ENCODE measurements around the gene MLYCD.
"Not testable (repeated sequence)": the region's sequence is repeated elsewhere in the genome, so short reads cannot be mapped to it uniquely, and the experiment has no call there.

The MLYCD gene

GRCh38 chr16:83942074-83942473 lies 43.2 kb downstream of the MLYCD start:
- DNase-seq, result no peak

DNA sequence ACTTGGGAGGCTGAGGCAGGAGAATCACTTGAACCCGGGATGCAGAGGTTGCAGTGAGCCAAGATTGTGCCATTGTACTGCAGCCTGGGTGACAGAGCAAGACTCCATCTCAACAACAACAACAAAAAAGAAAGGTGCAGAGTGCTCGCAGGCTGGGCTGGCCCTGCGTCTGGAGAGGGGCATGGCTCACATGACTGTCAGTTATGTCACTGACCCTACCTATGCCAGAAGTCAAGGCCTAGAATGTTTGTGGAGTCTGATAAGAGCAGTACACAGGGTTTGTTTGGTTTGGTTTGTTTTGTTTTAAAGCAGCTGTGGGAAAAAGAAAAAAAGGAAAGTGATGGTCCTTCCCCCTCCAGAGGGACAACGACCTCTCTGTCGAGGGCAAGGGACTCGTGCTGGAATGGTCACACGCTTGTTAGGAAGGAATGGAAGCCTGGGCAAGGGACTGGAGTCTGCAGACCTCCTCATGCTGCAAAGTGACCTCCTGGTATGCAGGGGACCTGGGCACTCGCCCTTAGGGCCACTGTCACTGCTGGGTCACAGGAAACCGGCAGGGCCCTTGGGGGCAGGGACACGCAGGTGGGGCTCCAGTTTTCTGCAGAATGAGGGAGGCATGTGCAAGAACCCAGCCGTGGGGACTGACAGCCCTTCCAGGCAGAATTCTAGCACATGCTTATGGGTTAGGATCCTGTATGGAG lies 44.0 kb downstream of the MLYCD start:
- DNase-seq, result no peak

DNA sequence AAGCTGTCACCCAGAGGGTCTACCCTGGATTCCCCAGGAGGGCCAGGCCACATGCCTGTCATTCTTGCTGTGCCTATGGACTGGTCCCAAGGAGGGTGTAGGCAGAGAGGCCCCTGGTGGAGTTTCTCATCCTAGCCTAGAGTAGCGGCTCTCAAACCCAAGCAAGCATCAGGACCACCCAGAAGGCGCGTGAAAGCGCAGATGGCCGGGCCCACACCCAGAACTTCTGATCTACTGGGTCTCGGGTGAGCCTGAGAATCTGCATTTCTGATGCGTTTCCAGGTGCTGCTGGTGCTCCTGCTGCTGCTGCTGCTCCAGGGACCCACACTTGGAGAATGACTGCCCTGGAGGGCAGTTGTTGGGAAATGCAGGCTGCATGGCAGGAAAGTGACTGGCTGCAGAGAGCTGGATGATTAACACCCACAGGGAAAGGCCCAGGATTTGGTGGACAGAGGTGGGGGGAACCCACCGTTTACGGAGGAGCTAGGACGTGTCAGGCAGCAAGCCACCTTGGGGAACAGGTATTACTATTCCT lies 44.7 kb downstream of the MLYCD start:
- DNase-seq, result no peak

DNA sequence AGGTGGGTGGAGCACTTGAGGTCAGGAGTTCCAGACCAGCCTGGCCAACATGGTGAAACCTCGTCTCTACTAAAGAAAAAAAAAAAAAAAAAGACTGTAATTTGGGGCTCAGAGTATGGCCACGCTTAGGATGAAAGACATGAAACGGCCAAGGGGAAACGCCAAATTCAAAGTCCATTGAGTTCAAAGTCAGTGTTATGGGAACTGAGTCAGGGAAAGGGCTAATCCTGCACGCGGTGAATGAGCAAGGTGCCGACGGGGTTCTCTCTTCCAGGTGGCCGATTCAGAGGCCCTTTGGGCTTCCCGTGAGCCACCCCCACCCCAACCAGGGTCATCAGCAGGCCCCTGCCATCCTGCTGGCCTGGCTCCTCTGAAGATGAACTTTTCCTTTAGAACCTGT lies 46.7 kb downstream of the MLYCD start:
- no peak for DNase-seq

DNA sequence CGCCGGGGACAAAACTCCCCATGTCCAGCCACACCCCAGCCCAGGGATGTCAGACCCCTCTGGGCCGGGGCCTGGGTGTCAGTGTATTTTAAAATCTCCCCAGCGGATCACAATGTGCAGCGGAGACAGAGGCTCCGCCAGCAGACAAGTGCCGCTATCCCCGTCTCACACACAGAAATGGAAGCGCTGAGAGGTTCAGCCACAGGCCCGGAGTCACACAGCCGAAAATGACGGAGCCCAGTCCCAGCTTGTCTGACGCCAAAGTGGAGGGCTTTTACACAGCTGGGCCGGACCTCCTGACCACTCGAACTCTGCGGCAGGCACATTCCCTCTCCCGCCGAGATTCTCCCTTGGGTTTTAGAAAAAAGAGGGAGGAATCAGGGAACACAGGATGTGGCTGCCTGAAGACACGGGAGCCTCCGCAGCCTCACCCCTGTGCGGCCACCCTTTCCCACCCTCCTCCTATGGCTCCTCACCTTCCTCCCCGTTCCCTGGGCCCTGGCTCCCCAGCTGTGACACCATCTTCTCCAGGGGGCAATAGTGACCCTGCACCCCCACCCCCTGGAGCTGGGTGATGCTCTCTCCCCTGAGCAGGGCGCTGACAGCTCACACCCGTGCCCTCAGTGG lies 47.4 kb downstream of the MLYCD start:
- DNase-seq, result no peak

GRCh38 chr16:83946781-83947566 lies 48.1 kb downstream of the MLYCD start:
- no peak for DNase-seq

- no peak for DNase-seq
Measured at GRCh38 chr16:83947642-83948234, 48.8 kb downstream of the MLYCD start.

DNA sequence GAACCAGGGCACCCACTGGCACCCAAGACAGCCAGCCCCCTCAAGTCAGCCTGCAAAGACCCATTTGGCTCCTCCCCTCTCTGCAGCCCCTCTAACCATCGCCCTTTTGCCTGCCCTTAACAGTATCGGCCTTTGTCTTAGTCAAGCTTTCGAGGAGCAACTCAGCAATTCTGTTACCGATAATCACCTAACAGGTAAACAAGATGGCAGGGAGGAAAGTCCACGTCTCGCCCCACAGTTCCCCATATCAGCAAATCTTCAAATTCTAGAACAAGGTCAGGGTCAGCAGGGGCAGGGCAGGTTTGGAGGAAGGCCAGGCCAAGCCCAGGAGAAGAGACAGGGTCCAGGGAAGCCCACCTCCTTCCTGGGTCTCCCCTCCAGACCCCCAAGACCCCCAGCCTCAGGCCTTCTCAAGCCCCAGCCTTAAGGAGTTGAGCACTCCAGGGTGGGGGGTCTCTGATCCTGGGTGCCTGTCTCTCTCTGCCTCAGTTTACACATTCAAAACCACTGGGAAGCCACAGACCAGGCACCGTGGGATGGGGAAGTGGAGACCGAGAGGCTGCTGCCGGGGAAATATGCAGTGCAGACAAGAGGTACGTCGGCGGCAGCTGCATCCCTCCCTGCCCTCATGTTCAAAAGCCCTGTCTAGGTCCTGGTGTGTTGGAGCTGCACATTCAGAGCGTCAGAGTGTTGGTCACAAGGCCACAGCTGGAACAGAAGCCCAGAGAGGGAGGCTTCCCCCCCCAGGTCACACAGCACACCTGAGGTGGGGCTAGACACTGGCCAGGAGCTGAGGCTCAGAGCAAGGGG lies 50.2 kb downstream of the MLYCD start:
- no peak for DNase-seq

DNA sequence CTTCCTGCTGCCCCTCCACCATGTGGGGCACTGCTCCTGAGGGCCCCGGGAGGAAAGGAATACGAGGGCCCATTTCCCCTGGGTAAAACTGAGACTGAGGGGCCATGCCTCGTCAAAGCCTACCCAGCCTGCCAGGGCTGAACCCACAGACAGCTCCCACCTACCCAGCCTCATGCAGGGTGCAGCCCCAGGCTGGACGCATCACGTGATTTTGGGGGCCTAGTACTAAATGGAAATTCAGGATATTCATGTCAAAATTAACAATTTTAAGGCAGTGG lies 50.7 kb downstream of the MLYCD start:
- DNase-seq, result no peak

DNA sequence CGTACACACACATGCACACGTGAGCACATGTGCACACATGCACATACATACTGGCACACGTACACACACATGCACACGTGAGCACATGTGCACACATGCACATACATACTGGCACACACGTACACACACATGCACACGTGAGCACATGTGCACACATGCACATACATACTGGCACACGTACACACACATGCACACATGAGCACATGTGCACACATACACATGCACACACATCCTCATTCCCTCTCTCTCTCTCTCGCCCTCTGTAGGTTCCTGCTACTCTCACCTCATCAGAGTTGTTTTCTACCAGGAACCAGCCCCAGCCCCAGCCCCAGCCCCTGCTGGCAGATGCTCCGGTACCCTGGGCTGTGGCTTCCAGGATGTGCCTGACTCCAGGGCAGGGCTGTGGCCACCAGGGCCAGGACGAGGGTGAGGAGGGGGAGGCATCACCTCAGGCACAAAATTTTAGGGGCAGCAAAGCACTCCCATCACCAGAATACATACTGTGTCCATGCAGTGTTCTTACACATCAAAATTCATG lies 52.0 kb downstream of the MLYCD start:
- DNase-seq, result not testable (repeated sequence)

DNA sequence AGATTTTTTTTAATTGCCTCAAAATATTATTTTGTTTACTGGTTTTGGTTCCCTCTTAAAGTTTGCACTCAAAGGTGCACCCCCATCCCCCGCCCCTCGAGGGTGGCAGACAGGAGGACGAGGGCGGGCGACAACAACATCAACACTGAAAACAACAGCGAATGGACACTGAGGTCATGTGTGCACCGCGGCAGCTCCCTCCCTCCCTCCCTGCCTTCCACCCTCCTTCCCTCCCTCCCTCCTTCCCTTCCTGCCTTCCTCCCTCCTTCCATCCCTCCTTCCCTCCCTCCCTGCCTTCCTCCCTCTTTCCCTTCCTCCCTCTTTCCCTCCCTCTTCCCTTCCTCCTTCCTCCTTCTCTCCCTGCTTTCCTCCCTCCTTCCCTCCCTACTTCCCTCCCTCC lies 52.6 kb downstream of the MLYCD start:
- no peak for DNase-seq

DNA sequence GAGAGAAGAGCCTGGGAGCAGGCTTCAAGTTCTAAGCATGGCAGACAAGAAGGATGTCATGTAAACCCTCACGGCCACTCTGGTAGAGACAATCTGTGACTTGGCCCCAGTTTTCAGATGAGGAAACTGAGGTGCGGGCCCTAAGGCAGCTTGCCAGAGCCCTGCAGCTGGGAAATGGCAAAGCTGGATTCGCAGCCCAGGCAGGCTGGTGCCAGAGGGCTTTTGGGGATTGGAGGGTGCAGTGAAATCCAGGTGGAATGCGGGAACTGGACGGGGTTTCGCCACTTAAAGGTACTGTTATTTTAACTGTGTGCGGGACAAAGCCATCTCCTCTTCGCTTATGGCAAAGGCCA lies 53.6 kb downstream of the MLYCD start:
- DNase-seq, result no peak

GRCh38 chr16:83952940-83953795 lies 54.3 kb downstream of the MLYCD start, which contains the start of gene OSGIN1:
Gene OSGIN1, plus strand, starts transcription at chr16:83953240. Its CDS starts 4,432 bp downstream, at chr16:83957672.
- peak; percentile 42 for DNase-seq

DNA sequence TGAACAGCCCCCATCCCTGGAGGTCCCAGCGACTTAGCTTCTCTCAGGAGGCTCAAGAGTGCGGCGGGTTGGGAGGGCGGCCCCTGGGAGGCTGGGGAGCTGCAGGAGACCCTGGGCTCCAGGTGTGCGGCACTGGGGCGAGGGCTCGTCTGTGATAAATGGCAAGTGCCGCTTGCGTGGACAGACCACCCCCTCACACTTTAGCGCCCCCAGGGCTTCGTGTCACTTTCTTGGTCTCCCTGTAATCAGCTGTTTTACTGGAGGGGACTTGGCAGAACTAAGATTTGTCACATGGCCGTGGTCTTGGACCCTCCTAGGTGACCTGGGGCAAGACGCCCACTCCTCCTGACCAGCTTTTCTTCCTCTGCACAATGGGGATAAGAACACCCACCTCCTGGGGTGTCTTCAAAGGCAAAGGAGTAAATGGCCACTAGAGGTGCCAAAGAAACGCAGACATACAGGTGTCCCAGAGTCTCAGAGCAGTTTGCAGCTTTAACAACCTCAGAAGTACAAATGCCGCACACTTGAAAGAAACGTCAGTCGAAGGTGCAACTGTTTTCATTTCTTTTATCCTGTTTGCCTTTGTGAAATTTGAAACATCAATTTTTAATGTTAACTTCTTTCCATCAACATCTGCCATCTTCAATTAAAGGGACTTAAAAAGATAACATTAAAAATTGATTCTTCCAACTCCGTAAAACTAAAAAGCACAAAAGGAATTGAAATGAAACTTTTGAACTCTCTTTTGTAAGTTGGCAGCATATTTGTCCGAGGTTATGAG lies 55.1 kb downstream of the MLYCD start:
- DNase-seq, result no peak

GRCh38 chr16:83954577-83955016 lies 55.7 kb downstream of the MLYCD start:
- no peak for DNase-seq

- DNase-seq, result no peak
Measured at GRCh38 chr16:83955218-83956130, 56.6 kb downstream of the MLYCD start.

DNA sequence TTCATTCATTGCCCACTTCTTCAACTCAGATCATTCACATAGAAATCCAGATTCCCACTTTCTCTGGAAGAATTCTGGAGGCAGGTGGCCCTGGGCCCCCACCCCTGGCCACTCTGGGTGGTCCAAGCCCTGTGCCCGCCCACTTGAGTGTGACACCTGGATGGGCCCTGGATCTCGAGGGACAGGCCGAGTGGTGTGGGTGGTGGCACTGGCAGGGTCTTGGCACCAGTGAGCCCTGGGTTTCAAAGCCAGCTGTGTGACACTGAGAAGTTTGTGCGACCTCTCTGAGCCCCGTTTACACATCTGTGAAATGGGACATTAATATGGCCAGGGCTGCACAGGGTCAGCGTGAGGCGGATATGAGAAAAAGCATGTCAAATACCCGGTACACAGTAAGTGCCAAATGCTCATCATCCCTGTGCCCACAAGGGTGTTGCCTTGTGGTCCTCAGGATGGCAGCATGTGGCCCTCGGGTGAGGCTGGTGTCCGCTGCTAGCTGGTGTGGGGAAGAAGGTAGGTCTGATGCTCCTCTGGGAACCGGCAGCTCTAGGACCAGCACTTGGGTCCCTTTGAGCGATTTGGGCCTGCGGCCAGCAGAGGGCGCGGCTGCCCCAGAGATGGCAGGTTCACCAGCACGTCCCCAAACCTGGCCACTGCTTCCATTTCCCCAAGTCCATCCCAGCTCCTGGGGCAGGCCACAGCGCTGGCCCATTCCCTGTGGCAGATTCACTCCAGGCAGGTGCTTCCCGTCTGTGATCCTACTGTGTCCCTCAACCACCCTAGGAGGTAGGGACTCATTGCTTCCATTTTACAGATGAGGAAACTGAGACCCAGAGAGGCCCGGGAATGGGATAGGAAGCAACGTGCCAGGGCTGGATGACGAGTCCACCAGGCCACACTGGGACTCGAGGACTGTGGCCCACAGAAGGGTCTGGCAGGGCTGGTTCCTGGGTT lies 57.7 kb downstream of the MLYCD start:
- DNase-seq, result peak; percentile 62

- no peak for DNase-seq
Measured at GRCh38 chr16:83957296-83957855, 58.5 kb downstream of the MLYCD start.

All from CD4-positive, alpha-beta T cell treated with Interleukin-12 subunit alpha and Interleukin-12 subunit beta, for 1 hour (primary cell).